Suprapubic skin (tissue), 4 donors: ENCODE results near the gene RANBP3L. TPM values are rescaled to one million over a fixed set of nuclear protein-coding genes. Genes with fewer than 3 reads are reported as not detected.

Experiments
- DNase-seq, 2 donors: peaks; one replicate each; pipeline ENCODE4 v3.0.0-alpha.2; 2019; ENCODE audit warnings: low spot score in 2 of 2
- H3K27ac ChIP-seq: fragments of 200-600 bp; sonication (generic); one replicate; pipeline ENCODE4 v1.5.1; 2019
- H3K27me3 ChIP-seq: fragments of 200-600 bp; sonication (generic); one replicate; pipeline ENCODE4 v1.5.1; 2019
- H3K36me3 ChIP-seq: fragments of 200-600 bp; sonication (generic); one replicate; pipeline ENCODE4 v1.5.1; 2019
- H3K4me1 ChIP-seq: fragments of 200-600 bp; sonication (generic); one replicate; pipeline ENCODE4 v1.5.1; 2019
- H3K4me3 ChIP-seq: fragments of 200-600 bp; sonication (generic); one replicate; pipeline ENCODE4 v1.5.1; 2019; ENCODE audit warnings: mild to moderate bottlenecking
- H3K9me3 ChIP-seq: fragments of 200-600 bp; sonication (generic); one replicate; pipeline ENCODE4 v1.5.1; 2019
- EP300 ChIP-seq: sonication (generic); formaldehyde crosslinking; IDR thresholded peaks from one replicate; pipeline ENCODE4 v1.6.1; 2017; ENCODE audit warnings: antibody characterized with exemption
- POLR2A ChIP-seq, 2 donors: fragments of 450-650 bp; IDR thresholded peaks; one replicate each; pipeline ENCODE4 v1.6.1; 2017; ENCODE audit warnings: antibody characterized with exemption in 2 of 2, mild to moderate bottlenecking in 2 of 2, moderate library complexity in 2 of 2
- POLR2AphosphoS5 ChIP-seq, 3 donors: sonication (generic); formaldehyde crosslinking; IDR thresholded peaks; one replicate each; pipeline ENCODE4 v1.6.1; 2017; ENCODE audit warnings: antibody characterized with exemption in 3 of 3
- WGBS: methylation state at CpG from one replicate; pipeline ENCODE4 v1.1.5; 2018; 5-methylcytosine and 5-hydroxymethylcytosine counted together
- total RNA-seq, 4 donors: library from RNA; depleted of rRNA; stranded (reverse); fragments of >200 nt; gene quantifications; one replicate each; pipeline ENCODE4 v1.1.0, GENCODE V29; 2016
- TF ChIP-seq, protein P1 (sequence below), 2 donors: fragments of 200-600 bp in 1 of 2; fragments of 450-650 bp in 1 of 2; sonication (generic) in 1 of 2; IDR thresholded peaks; one replicate each; pipeline ENCODE4 v1.5.1; 2016 to 2019; ENCODE audit warnings: antibody characterized with exemption in 2 of 2, mild to moderate bottlenecking in 1 of 2, moderate library complexity in 1 of 2

RANBP3L gene
- total RNA-seq, 4 donors from 2014 or later = 0.95 to 2.8 (median 1.5) TPM

DNA sequence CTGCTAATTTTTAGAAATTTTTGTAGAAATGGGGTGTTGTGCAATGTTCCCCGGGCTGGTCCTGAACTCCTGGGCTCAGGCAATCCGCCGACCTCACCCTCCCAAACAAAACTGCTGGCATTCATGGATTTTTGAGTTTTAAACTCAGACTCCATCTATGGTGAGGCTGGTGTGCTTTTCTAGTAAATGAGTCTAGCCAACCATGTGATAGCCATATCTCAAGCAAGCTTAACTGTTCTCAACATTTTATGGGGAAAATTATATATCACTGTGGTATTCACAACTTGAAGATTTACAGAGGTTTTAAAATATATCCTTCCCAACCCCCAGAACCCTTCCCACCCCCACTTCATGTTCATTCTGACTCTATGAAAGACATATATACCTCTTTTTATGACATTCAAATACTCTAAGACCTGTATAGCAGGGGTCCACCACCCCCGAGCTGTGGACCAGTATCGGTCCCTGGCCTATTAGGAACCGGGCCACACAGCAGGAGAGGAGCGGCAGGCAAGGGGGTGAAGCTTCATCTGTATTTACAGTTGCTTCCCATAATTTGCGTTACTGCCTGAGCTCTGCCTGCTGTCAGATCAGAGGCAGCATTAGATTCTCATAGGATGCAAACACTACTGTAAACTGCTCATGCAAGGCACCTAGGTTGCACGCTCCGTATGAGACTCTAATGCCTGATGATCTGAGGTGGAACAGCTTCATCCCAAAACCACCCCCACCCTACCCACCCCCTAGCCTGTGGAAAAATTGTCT, 55.5 kb downstream of the RANBP3L start:
- Histone ChIP-seq H3K4me3 (no peak overlapping the region), H3K9me3 (no peaks in the 10 kb centered on the region), H3K27ac (no peak overlapping the region), H3K27me3 (no peaks in the 10 kb centered on the region), H3K4me1 (peaks cover 8% of the 10 kb centered on the region), H3K36me3 (no peaks in the 10 kb centered on the region)
- 97% methylated on average over 10 of the region's 10 CpGs for WGBS
- no peak for DNase-seq
- TF ChIP-seq, protein P1, sequence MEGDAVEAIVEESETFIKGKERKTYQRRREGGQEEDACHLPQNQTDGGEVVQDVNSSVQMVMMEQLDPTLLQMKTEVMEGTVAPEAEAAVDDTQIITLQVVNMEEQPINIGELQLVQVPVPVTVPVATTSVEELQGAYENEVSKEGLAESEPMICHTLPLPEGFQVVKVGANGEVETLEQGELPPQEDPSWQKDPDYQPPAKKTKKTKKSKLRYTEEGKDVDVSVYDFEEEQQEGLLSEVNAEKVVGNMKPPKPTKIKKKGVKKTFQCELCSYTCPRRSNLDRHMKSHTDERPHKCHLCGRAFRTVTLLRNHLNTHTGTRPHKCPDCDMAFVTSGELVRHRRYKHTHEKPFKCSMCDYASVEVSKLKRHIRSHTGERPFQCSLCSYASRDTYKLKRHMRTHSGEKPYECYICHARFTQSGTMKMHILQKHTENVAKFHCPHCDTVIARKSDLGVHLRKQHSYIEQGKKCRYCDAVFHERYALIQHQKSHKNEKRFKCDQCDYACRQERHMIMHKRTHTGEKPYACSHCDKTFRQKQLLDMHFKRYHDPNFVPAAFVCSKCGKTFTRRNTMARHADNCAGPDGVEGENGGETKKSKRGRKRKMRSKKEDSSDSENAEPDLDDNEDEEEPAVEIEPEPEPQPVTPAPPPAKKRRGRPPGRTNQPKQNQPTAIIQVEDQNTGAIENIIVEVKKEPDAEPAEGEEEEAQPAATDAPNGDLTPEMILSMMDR (IDR thresholded peaks at IDR 0.05) = no peak
- TF ChIP-seq POLR2A (IDR thresholded peaks at IDR 0.05) = no peak
- TF ChIP-seq POLR2AphosphoS5 (IDR thresholded peaks at IDR 0.05) = no peak
- TF ChIP-seq EP300 = no peak

DNA sequence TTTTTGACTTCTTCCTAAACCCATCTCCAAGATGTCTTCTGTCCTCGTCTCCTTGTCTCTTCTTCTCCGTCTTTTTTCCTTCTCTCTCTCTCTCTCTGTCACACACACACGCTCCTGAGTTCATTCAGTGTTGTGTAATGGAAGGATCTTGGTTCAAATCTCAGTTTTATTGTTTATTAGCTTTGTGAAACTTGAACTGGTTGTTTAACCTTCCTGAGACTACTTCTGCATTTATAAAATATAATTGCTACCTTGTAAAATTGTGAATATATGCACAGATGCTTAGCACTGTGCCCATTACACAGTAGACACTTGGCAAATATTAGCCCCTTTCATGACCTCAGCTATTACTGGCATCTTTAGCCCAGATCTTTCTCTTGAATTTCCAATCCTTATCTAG, 57.6 kb downstream of the RANBP3L start:
- Histone ChIP-seq H3K9me3 (no peaks in the 10 kb centered on the region), H3K4me1 (peaks cover 25% of the 10 kb centered on the region), H3K36me3 (no peaks in the 10 kb centered on the region), H3K4me3 (no peak overlapping the region), H3K27me3 (no peaks in the 10 kb centered on the region), H3K27ac (no peak overlapping the region)
- DNase-seq = no peak
- no peak for TF ChIP-seq EP300
- TF ChIP-seq, protein P1 (IDR thresholded peaks at IDR 0.05) = no peak
- TF ChIP-seq POLR2AphosphoS5 (IDR thresholded peaks at IDR 0.05) = no peak
- TF ChIP-seq POLR2A (IDR thresholded peaks at IDR 0.05) = no peak
- WGBS = 76% methylated on average over 3 of the region's 3 CpGs

DNA sequence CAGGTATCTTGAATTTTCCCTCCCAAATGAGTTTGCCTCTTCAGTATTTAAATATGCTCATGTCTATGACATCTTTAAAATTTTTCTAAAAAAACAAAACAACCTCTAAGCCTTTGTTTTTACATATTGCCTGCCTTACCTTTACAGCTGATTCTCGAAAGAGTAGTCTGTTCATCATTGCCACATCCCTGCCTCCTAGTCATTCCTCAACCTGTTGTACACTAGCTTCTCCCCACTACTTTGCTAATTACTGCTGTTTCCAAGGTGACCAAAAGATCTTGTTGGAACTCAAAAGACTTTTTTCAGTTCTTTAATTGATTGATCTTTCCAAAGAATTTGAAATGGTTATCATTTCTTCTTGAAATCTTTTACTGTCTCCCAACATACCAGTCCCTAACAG, 58.0 kb downstream of the RANBP3L start:
- Histone ChIP-seq H3K4me1 (peaks cover 29% of the 10 kb centered on the region), H3K4me3 (no peak overlapping the region), H3K27ac (no peak overlapping the region), H3K9me3 (no peaks in the 10 kb centered on the region), H3K27me3 (no peaks in the 10 kb centered on the region), H3K36me3 (no peaks in the 10 kb centered on the region)
- no peak for DNase-seq
- WGBS = 84% methylated on average over 1 of the region's 1 CpG
- TF ChIP-seq POLR2A (IDR thresholded peaks at IDR 0.05) = no peak
- TF ChIP-seq EP300 = no peak
- no peak for TF ChIP-seq POLR2AphosphoS5 (IDR thresholded peaks at IDR 0.05)
- TF ChIP-seq, protein P1 (IDR thresholded peaks at IDR 0.05) = no peak

DNA sequence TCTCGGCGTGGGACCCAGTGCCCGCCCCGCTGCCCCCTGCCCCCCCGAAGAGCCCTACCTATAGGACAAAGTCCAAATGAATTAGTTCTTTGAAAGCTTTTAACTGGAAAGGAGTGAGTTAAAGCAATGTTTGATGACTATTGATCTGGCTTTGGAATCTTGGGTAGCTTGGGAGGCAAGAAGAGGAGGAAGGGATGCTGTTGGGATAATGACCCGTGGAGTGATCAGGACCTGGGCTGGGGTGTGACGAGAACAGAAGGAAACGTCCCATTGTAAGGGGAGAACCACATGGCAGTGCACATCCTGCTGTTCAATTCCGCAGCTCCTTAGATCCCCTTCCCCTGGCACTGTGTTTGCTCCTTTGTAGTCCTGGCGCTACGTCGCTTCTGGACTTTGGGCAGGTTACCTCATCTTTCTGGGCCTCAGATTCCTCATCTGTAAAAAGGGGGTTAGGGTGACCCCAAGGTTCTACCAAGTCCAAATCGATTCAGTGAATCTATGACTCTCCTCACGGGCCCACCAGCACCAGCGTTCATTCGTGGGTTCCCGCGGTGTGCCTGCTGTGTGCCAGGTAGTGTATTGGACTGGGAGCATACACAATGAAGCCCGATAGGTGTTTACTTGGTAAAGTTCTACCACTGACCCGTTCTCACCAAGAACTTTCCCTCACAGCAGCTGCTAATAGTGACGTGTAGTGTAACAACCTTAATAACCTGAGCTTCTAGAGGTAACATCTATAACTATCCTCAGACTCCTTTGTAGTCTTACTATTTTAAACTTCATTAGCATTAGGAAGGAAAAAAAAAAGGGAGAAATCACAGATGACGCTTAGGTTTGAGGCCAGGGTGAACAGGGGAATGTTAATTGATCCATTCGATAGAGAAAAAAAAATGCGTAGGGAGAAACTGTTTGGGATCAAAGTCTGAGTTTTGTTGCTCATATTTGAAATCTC, 58.9 kb downstream of the RANBP3L start:
- DNase-seq = peak in 1 of 2 donors; percentile 62
- 67% methylated on average over 22 of the region's 24 CpGs for WGBS
- no peaks in the 10 kb centered on the region for H3K9me3 ChIP-seq
- TF ChIP-seq EP300 (no peak), POLR2AphosphoS5 (IDR thresholded peaks at IDR 0.05) (no peak), POLR2A (IDR thresholded peaks at IDR 0.05) (no peak)
- TF ChIP-seq, protein P1 (IDR thresholded peaks at IDR 0.05) = no peak
- H3K4me3 ChIP-seq = peak overlapping the region; percentile 89
- H3K4me1 ChIP-seq = peaks cover 31% of the 10 kb centered on the region
- peak overlapping the region; percentile 95 for H3K27ac ChIP-seq
- no peaks in the 10 kb centered on the region for H3K27me3 ChIP-seq
- no peaks in the 10 kb centered on the region for H3K36me3 ChIP-seq
